ENCODE data around the gene RABGAP1. TPM values are rescaled to one million over a fixed set of nuclear protein-coding genes. Genes with fewer than 3 reads are reported as not detected.

RABGAP1 gene
- total RNA-seq, 1 donor from 2014 or later, result 93.6 TPM

- Mint-ChIP-seq H3K27me3 (no peaks in the 10 kb centered on the region), H3K36me3 (ENCODE audit: insufficient read depth) (peaks cover 26% of the 10 kb centered on the region), H3K4me3 (ENCODE audit: low read depth) (no peak overlapping the region), H3K4me1 (ENCODE audit: low read depth) (no peaks in the 10 kb centered on the region), H3K9me3 (ENCODE audit: low read depth) (no peaks in the 10 kb centered on the region), H3K27ac (no peak overlapping the region)
- TF ChIP-seq, protein P1, sequence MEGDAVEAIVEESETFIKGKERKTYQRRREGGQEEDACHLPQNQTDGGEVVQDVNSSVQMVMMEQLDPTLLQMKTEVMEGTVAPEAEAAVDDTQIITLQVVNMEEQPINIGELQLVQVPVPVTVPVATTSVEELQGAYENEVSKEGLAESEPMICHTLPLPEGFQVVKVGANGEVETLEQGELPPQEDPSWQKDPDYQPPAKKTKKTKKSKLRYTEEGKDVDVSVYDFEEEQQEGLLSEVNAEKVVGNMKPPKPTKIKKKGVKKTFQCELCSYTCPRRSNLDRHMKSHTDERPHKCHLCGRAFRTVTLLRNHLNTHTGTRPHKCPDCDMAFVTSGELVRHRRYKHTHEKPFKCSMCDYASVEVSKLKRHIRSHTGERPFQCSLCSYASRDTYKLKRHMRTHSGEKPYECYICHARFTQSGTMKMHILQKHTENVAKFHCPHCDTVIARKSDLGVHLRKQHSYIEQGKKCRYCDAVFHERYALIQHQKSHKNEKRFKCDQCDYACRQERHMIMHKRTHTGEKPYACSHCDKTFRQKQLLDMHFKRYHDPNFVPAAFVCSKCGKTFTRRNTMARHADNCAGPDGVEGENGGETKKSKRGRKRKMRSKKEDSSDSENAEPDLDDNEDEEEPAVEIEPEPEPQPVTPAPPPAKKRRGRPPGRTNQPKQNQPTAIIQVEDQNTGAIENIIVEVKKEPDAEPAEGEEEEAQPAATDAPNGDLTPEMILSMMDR (IDR thresholded peaks at IDR 0.05; ENCODE audit: unreplicated experiment), result no peak
- no peak for DNase-seq (ENCODE audit: low spot score, unreplicated experiment)
These were observed 59.7 kb downstream of the RABGAP1 start for GRCh38 chr9:123000371-123001068.

DNA sequence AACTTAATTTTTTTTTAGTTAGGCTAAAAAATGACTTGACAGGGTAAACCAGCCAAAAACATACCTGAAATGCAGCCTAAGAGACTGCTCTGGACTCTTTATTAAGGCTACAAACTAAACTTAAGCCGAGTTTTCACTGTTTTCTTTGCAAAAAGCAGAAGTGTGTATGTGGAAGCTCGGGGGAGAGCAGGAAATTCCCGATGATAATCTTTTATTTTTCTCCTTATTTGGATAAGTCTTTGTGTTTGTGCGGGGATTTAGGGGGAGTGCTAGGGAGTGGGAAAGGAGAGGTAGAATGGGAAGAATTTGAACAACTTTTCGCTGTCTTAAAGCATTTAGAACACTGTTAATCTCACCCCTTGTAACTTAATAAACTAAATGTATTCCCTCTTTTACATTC is 61.9 kb downstream of the RABGAP1 start:
- no peaks in the 10 kb centered on the region for H3K9me3 Mint-ChIP-seq (ENCODE audit: low read depth)
- H3K36me3 Mint-ChIP-seq (ENCODE audit: insufficient read depth), result peaks cover 24% of the 10 kb centered on the region
- no peak for DNase-seq (ENCODE audit: low spot score, unreplicated experiment)
- TF ChIP-seq, protein P1 (IDR thresholded peaks at IDR 0.05; ENCODE audit: unreplicated experiment), result no peak
- H3K4me3 Mint-ChIP-seq (ENCODE audit: low read depth), result no peak overlapping the region
- no peaks in the 10 kb centered on the region for H3K4me1 Mint-ChIP-seq (ENCODE audit: low read depth)
- no peaks in the 10 kb centered on the region for H3K27me3 Mint-ChIP-seq
- H3K27ac Mint-ChIP-seq, result no peak overlapping the region

DNA sequence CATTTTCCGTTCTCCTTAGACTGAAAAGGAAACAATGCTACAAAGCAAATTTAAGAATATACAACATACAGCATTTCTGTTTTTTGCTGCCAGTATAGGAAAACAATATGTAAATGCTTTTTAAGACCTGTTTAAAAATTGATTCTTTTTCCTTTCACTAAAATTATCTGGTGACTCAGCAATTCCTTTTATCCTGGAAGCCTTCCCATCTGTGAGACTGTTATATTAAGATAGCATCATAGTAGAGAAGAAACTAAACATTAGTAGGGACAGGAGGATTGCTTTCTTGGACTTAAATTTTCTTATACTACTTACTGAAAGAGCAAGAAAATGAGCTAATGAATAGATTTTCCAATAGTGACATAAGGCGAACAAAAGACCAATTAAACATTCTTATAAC is 62.6 kb downstream of the RABGAP1 start:
- Mint-ChIP-seq H3K36me3 (ENCODE audit: insufficient read depth) (peaks cover 24% of the 10 kb centered on the region), H3K27me3 (no peaks in the 10 kb centered on the region)

DNA sequence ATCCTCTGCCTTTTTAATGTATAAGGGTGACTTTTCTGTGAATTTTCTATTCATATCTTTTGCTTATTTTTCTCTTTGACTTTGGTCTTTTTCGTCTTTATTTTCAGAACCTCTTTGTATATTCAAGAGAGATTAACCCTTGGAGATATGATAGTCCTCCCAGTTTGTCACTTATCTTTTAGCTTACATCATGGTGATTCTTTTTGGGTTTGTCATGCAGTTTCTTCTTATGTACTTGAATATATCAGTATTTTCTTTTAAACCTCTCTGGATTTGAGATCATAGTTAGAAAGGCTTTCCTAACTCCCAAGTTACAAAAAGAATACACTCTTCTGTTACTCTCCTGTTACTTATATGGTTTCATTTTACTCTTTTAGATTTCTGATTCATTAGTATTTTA is 65.1 kb downstream of the RABGAP1 start:
- Mint-ChIP-seq H3K36me3 (ENCODE audit: insufficient read depth) (peaks cover 16% of the 10 kb centered on the region), H3K4me3 (ENCODE audit: low read depth) (no peak overlapping the region), H3K27ac (peak overlapping the region; percentile 82), H3K4me1 (ENCODE audit: low read depth) (no peaks in the 10 kb centered on the region), H3K9me3 (ENCODE audit: low read depth) (no peaks in the 10 kb centered on the region), H3K27me3 (no peaks in the 10 kb centered on the region)
- TF ChIP-seq, protein P1 (IDR thresholded peaks at IDR 0.05; ENCODE audit: unreplicated experiment), result no peak
- no peak for DNase-seq (ENCODE audit: low spot score, unreplicated experiment)

More for the DNA sequence above, 62.6 kb downstream of the RABGAP1 start:
- DNase-seq (ENCODE audit: low spot score, unreplicated experiment), result no peak
- Mint-ChIP-seq H3K27ac (no peak overlapping the region), H3K4me1 (ENCODE audit: low read depth) (no peaks in the 10 kb centered on the region), H3K4me3 (ENCODE audit: low read depth) (no peak overlapping the region), H3K9me3 (ENCODE audit: low read depth) (no peaks in the 10 kb centered on the region)
- TF ChIP-seq, protein P1 (IDR thresholded peaks at IDR 0.05; ENCODE audit: unreplicated experiment), result no peak

DNA sequence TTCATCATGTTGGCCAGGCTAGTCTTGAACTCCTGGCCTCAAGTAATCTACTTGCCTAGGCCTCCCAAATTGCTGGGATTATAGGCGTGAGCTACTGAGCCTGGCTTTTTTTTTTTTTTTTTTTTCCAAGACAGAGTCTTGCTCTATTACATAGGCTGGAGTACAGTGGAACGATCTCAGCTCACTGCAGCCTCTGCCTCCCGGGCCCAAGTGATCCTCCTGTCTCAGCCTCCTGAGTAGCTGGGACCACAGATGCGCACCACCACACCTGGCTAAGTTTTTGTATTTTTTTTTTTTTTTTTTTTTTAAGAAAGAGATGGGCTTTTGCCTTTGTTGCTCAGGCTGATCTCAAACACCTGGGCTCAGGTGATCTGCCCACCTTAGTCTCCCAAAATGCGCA is 66.4 kb downstream of the RABGAP1 start:
- no peak overlapping the region for H3K4me3 Mint-ChIP-seq (ENCODE audit: low read depth)
- H3K9me3 Mint-ChIP-seq (ENCODE audit: low read depth), result no peaks in the 10 kb centered on the region
- no peak for DNase-seq (ENCODE audit: low spot score, unreplicated experiment)
- peaks cover 23% of the 10 kb centered on the region for H3K36me3 Mint-ChIP-seq (ENCODE audit: insufficient read depth)
- no peak overlapping the region for H3K27ac Mint-ChIP-seq
- no peaks in the 10 kb centered on the region for H3K4me1 Mint-ChIP-seq (ENCODE audit: low read depth)
- no peaks in the 10 kb centered on the region for H3K27me3 Mint-ChIP-seq
- TF ChIP-seq, protein P1 (IDR thresholded peaks at IDR 0.05; ENCODE audit: unreplicated experiment), result no peak

Data from progenitor cell of endocrine pancreas (in vitro differentiated cells).